HCT116 (cell line): ENCODE measurements around the gene YDJC. TPM values are rescaled to one million over a fixed set of nuclear protein-coding genes. Genes with fewer than 3 reads are reported as not detected.

Source experiments
- ATAC-seq: fragments of 200-7000 bp; cut with Tn5 transposase; 2 replicates; pipeline ENCODE4 v1.9.1; 2020; ENCODE audit warnings: mild to moderate bottlenecking, moderate library complexity
- BruUV-seq: library from RNA; stranded (reverse); fragments of 400-500 nt; replicated peaks from 2 replicates; lab custom pipeline; 2021; lab: Mats Ljungman, UMichigan
- CTCF ChIA-PET: fragments of 300-600 bp; sonication (Branson Sonifier 250); formaldehyde crosslinking; loops from one replicate; lab custom pipeline; 2021; ENCODE audit warnings: antibody characterized with exemption; lab: Charles Lee
- POLR2A ChIA-PET: fragments of 300-600, 350-600 bp; sonication (Branson Sonifier 250); formaldehyde crosslinking; loops from one replicate; lab custom pipeline; 2021; ENCODE audit warnings: antibody characterized with exemption; lab: Charles Lee
- RAD21 ChIA-PET, 2 experiments: fragments of 300-600 bp; sonication (Branson Sonifier 250); formaldehyde crosslinking; loops; one replicate each; lab custom pipeline; 2023; ENCODE audit warnings: low total read pairs in 2 of 2; ENCODE audit not compliant: uncharacterized antibody in 2 of 2, unreplicated experiment in 2 of 2, low non-redundant PET in 1 of 2; lab: Charles Lee
- DNase-seq: peaks from one replicate; pipeline ENCODE4 v3.0.0-alpha.2; 2010; ENCODE audit warnings: low read depth, low spot score
- H2AFZ ChIP-seq: fragments of 200-600 bp; shearing (Covaris generic), sonication (generic); 2 replicates; pipeline ENCODE4 v1.6.1; 2017; ENCODE audit warnings: low read depth, mixed run types, mixed read lengths, antibody characterized with exemption, low read length; ENCODE audit not compliant: poor library complexity, severe bottlenecking
- H3K27ac ChIP-seq: 2 replicates; pipeline ENCODE4 v1.5.1; 2012; ENCODE audit warnings: low read depth, low read length
- H3K27me3 ChIP-seq: fragments of 200-600 bp; sonication (generic); 2 replicates; pipeline ENCODE4 v1.6.1; 2016; ENCODE audit warnings: mixed run types, low read length, mixed read lengths; ENCODE audit not compliant: insufficient read depth
- H3K36me3 ChIP-seq, 2 experiments: fragments of 200-500 bp in 1 of 2; fragments of 200-600 bp in 1 of 2; sonication (Bioruptor generic) in 1 of 2; sonication (generic) in 1 of 2; 2 replicates each; pipeline versions ENCODE4 v1.5.1 to v1.6.1; 2014 to 2016; ENCODE audit warnings: low read length in 2 of 2, inconsistent platforms in 1 of 2, mixed read lengths in 1 of 2, mixed run types in 1 of 2; ENCODE audit not compliant: insufficient read depth in 2 of 2, control insufficient read depth in 1 of 2
- H3K4me1 ChIP-seq, 2 experiments: fragments of 200-600 bp in 1 of 2; sonication (generic) in 1 of 2; 2 replicates each; pipeline versions ENCODE4 v1.5.1 to v1.6.1; 2012 to 2017; ENCODE audit warnings: low read length in 2 of 2, inconsistent platforms in 1 of 2, mild to moderate bottlenecking in 1 of 2, mixed read lengths in 1 of 2, mixed run types in 1 of 2, moderate library complexity in 1 of 2; ENCODE audit not compliant: insufficient read depth in 2 of 2, control insufficient read depth in 1 of 2
- H3K4me2 ChIP-seq: fragments of 200-600 bp; sonication (generic); 2 replicates; pipeline ENCODE4 v1.6.1; 2017; ENCODE audit warnings: mixed run types, low read length, mixed read lengths
- H3K4me3 ChIP-seq, 2 experiments: fragments of 200-600 bp in 1 of 2; sonication (generic) in 1 of 2; replicated peaks in 1 of 2; 2 replicates each; pipeline ENCODE4 v1.5.1; 2011 to 2016; ENCODE audit warnings: low read length in 2 of 2, control low read depth in 1 of 2, low read depth in 1 of 2, mild to moderate bottlenecking in 1 of 2, mixed read lengths in 1 of 2, mixed run types in 1 of 2
- H3K79me2 ChIP-seq: fragments of 200-600 bp; sonication (generic); 2 replicates; pipeline ENCODE4 v1.6.1; 2017; ENCODE audit warnings: mild to moderate bottlenecking, mixed run types, low read length, moderate library complexity, mixed read lengths; ENCODE audit not compliant: insufficient read depth
- H3K9ac ChIP-seq: fragments of 200-600 bp; sonication (generic); 2 replicates; pipeline ENCODE4 v1.6.1; 2016; ENCODE audit warnings: low read length, mixed read lengths
- H3K9me2 ChIP-seq: fragments of 200-600 bp; sonication (generic), shearing (Covaris generic); 2 replicates; pipeline ENCODE4 v1.6.1; 2017; ENCODE audit warnings: mixed run types, mild to moderate bottlenecking, moderate library complexity; ENCODE audit not compliant: insufficient read depth
- H3K9me3 ChIP-seq, 2 experiments: fragments of 200-500 bp in 1 of 2; fragments of 200-600 bp in 1 of 2; sonication (Bioruptor generic) in 1 of 2; sonication (generic) in 1 of 2; 2 replicates each; pipeline ENCODE4 v1.6.1; 2014 to 2017; ENCODE audit warnings: low read length in 2 of 2, mixed read lengths in 2 of 2, inconsistent platforms in 1 of 2, low read depth in 1 of 2, mild to moderate bottlenecking in 1 of 2, mixed run types in 1 of 2, moderate library complexity in 1 of 2; ENCODE audit not compliant: control insufficient read depth in 1 of 2, insufficient read depth in 1 of 2
- H4K20me1 ChIP-seq: fragments of 200-600 bp; sonication (generic), shearing (Covaris generic); 2 replicates; pipeline ENCODE4 v1.6.1; 2017; ENCODE audit warnings: mixed run types, mild to moderate bottlenecking, moderate library complexity; ENCODE audit not compliant: insufficient read depth
- CEBPB ChIP-seq: IDR thresholded peaks from 2 replicates; pipeline ENCODE4 v1.6.1; 2012; ENCODE audit warnings: low read depth
- EGR1 ChIP-seq: IDR thresholded peaks from 2 replicates; pipeline ENCODE4 v1.6.1; 2012; ENCODE audit warnings: low read depth
- ELF1 ChIP-seq: IDR thresholded peaks from 2 replicates; pipeline ENCODE4 v1.6.1; 2012; ENCODE audit warnings: low read depth, borderline replicate concordance
- EZH2 ChIP-seq: fragments of 200-600 bp; sonication (generic); IDR thresholded peaks from 2 replicates; pipeline ENCODE4 v1.6.1; 2017; ENCODE audit warnings: antibody characterized with exemption, mixed run types
- EZH2phosphoT487 ChIP-seq: fragments of 200-600 bp; IDR thresholded peaks from 2 replicates; pipeline ENCODE4 v1.6.1; 2018; ENCODE audit warnings: antibody characterized with exemption, borderline replicate concordance
- JUND ChIP-seq: IDR thresholded peaks from 2 replicates; pipeline ENCODE4 v1.6.1; 2012
- POLR2A ChIP-seq: IDR thresholded peaks from 2 replicates; pipeline ENCODE4 v1.7.0; 2011; ENCODE audit warnings: borderline replicate concordance; ENCODE audit not compliant: insufficient read depth, insufficient read length; ENCODE audit errors: extremely low read depth
- RAD21 ChIP-seq: IDR thresholded peaks from 2 replicates; pipeline ENCODE4 v1.6.1; 2012; ENCODE audit warnings: low read depth, mild to moderate bottlenecking
- SIN3A ChIP-seq: IDR thresholded peaks from 2 replicates; pipeline ENCODE4 v1.6.1; 2012; ENCODE audit warnings: low read depth
- SP1 ChIP-seq: IDR thresholded peaks from 2 replicates; pipeline ENCODE4 v1.6.1; 2012; ENCODE audit warnings: low read depth
- SRF ChIP-seq: IDR thresholded peaks from 2 replicates; pipeline ENCODE4 v1.6.1; 2012; ENCODE audit warnings: low read depth
- TCF7L2 ChIP-seq: IDR thresholded peaks from 2 replicates; pipeline ENCODE4 v1.7.0; 2011; ENCODE audit warnings: borderline replicate concordance, inconsistent platforms; ENCODE audit not compliant: insufficient read depth, insufficient read length; ENCODE audit errors: extremely low read depth
- ZFX ChIP-seq: fragments of 450-650 bp; IDR thresholded peaks from 2 replicates; pipeline ENCODE4 v1.6.1; 2017
- intact Hi-C: fragments of 100-400 bp; cut with micrococcal nuclease; formaldehyde crosslinking; loops from 2 replicates; pipeline ENCODE4 v1.10.0; 2022
- total RNA-seq: library from RNA; stranded (reverse); gene quantifications from one replicate; pipeline ENCODE4 v1.2.1, GENCODE V29; 2021; ENCODE audit not compliant: unreplicated experiment
- TF ChIP-seq, protein P1 (sequence below): IDR thresholded peaks from 2 replicates; pipeline ENCODE4 v1.6.1; 2012
- TF ChIP-seq, protein P2 (sequence below), 3 experiments: fragments of 200-600 bp in 1 of 3; sonication (generic) in 1 of 3; IDR thresholded peaks in 2 of 3; conservative IDR thresholded peaks in 1 of 3; 2 replicates each; pipeline ENCODE4 v1.5.1; 2012 to 2017; ENCODE audit warnings: low read depth in 2 of 3, low read length in 2 of 3, antibody characterized with exemption in 1 of 3, borderline replicate concordance in 1 of 3, control low read depth in 1 of 3, mild to moderate bottlenecking in 1 of 3, mixed read lengths in 1 of 3, mixed run types in 1 of 3, moderate library complexity in 1 of 3; ENCODE audit not compliant: insufficient read depth in 1 of 3
- TF ChIP-seq, protein P3 (sequence below): IDR thresholded peaks from 2 replicates; pipeline ENCODE4 v1.6.1; 2012; ENCODE audit warnings: low read depth

YDJC gene
- total RNA-seq, 1 experiment from 2014 or later, result 78.3 TPM

DNA sequence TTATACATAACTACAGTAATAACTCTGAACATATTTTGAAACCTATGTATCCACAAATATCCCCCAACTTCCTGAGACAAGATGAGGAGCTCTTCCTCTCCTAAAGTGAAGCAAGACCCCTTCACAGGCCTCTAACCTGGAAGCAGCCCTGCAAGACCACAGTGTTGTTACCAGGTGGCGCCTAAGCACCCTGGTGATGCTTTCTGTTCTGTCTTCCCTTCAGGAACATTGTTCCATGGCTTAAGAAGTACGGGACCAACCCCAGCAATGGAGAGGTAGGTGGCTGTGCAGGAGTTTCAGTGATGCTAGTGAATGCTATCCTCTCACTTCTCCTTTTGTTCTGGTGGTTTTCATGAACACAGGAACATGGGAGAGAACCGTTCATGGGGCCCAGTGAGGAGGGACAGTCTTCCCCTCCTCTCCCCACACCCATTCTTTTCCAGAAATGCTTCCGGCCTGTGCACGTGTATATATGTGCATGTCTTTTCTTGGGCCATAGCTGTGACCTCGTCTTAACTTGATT lies 42.3 kb upstream of the YDJC start:
- Histone ChIP-seq H3K4me1 (peaks cover 3 to 4% of the 10 kb centered on the region in 2 experiments; a peak in 2 of 4 replicates), H3K4me2 (no peak overlapping the region), H3K4me3 (no peak overlapping the region), H3K9me3 (no peaks in the 10 kb centered on the region), H2AFZ (no peak overlapping the region), H3K27ac (no peak overlapping the region), H3K27me3 (no peaks in the 10 kb centered on the region), H3K36me3 (peaks cover 21 to 33% of the 10 kb centered on the region in 2 experiments; a peak in 3 of 4 replicates), H4K20me1 (no peaks in the 10 kb centered on the region), H3K79me2 (peaks cover 29% of the 10 kb centered on the region), H3K9me2 (no peaks in the 10 kb centered on the region), H3K9ac (no peak overlapping the region)
- TF ChIP-seq SP1 (no peak), TCF7L2 (no peak), JUND (no peak)
- TF ChIP-seq, protein P1, sequence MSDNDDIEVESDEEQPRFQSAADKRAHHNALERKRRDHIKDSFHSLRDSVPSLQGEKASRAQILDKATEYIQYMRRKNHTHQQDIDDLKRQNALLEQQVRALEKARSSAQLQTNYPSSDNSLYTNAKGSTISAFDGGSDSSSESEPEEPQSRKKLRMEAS, result no peak
- TF ChIP-seq, protein P2, sequence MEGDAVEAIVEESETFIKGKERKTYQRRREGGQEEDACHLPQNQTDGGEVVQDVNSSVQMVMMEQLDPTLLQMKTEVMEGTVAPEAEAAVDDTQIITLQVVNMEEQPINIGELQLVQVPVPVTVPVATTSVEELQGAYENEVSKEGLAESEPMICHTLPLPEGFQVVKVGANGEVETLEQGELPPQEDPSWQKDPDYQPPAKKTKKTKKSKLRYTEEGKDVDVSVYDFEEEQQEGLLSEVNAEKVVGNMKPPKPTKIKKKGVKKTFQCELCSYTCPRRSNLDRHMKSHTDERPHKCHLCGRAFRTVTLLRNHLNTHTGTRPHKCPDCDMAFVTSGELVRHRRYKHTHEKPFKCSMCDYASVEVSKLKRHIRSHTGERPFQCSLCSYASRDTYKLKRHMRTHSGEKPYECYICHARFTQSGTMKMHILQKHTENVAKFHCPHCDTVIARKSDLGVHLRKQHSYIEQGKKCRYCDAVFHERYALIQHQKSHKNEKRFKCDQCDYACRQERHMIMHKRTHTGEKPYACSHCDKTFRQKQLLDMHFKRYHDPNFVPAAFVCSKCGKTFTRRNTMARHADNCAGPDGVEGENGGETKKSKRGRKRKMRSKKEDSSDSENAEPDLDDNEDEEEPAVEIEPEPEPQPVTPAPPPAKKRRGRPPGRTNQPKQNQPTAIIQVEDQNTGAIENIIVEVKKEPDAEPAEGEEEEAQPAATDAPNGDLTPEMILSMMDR (IDR thresholded peaks at IDR 0.05 in 2 of 3, conservative IDR thresholded peaks at IDR 0.05 in 1 of 3; ENCODE audit: borderline replicate concordance in 1 of 3, insufficient read depth in 1 of 3, low read depth in 2 of 3, low read length in 2 of 3), result no peak
- ChIA-PET CTCF (no interaction called here), RAD21 (no interaction called here), POLR2A (no interaction called here)
- intact Hi-C loops, result no loop called here
- DNase-seq (no peak), ATAC-seq (no peak)
- no TSS peak for BruUV-seq

DNA sequence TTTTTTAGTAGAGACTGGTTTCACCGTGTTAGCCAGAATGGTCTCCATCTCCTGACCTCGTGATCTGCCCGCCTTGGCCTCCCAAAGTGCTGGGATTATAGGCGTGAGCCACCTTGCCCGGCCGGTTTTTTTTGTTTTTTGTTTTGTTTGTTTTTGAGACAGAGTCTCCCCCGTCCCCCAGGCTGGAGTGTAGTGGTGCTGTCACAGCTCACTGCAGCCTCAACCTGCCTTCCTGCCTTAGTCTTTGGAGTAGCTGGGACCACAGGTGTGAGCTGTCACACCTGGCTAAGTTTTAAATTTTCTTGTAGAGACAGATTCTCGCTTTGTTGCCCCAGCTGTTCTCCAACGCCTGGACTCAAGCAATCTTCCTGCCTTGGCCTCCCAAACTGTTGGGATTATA lies 39.2 kb upstream of the YDJC start:
- intact Hi-C loops, result no loop called here
- Histone ChIP-seq H3K4me2 (no peak overlapping the region), H3K36me3 (peaks cover 21 to 26% of the 10 kb centered on the region in 2 experiments; a peak in 3 of 4 replicates), H3K9ac (no peak overlapping the region), H3K27ac (no peak overlapping the region), H3K4me3 (no peak overlapping the region), H3K27me3 (no peaks in the 10 kb centered on the region), H3K4me1 (peaks cover 9 to 17% of the 10 kb centered on the region in 2 experiments; a peak in 3 of 4 replicates), H2AFZ (no peak overlapping the region), H4K20me1 (no peaks in the 10 kb centered on the region), H3K79me2 (peaks cover 39% of the 10 kb centered on the region), H3K9me3 (no peaks in the 10 kb centered on the region), H3K9me2 (no peaks in the 10 kb centered on the region)
- no peak for DNase-seq
- ATAC-seq, result no peak
- ChIA-PET CTCF (no interaction called here), RAD21 (no interaction called here), POLR2A (no interaction called here)
- BruUV-seq, result no TSS peak
- TF ChIP-seq TCF7L2, result no peak
- TF ChIP-seq POLR2A, result no peak
- TF ChIP-seq SRF, result no peak
- TF ChIP-seq, protein P3, sequence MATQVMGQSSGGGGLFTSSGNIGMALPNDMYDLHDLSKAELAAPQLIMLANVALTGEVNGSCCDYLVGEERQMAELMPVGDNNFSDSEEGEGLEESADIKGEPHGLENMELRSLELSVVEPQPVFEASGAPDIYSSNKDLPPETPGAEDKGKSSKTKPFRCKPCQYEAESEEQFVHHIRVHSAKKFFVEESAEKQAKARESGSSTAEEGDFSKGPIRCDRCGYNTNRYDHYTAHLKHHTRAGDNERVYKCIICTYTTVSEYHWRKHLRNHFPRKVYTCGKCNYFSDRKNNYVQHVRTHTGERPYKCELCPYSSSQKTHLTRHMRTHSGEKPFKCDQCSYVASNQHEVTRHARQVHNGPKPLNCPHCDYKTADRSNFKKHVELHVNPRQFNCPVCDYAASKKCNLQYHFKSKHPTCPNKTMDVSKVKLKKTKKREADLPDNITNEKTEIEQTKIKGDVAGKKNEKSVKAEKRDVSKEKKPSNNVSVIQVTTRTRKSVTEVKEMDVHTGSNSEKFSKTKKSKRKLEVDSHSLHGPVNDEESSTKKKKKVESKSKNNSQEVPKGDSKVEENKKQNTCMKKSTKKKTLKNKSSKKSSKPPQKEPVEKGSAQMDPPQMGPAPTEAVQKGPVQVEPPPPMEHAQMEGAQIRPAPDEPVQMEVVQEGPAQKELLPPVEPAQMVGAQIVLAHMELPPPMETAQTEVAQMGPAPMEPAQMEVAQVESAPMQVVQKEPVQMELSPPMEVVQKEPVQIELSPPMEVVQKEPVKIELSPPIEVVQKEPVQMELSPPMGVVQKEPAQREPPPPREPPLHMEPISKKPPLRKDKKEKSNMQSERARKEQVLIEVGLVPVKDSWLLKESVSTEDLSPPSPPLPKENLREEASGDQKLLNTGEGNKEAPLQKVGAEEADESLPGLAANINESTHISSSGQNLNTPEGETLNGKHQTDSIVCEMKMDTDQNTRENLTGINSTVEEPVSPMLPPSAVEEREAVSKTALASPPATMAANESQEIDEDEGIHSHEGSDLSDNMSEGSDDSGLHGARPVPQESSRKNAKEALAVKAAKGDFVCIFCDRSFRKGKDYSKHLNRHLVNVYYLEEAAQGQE, result no peak
- no peak for TF ChIP-seq ELF1
- TF ChIP-seq EZH2, result no peak
- no peak for TF ChIP-seq EZH2phosphoT487
- TF ChIP-seq SIN3A, result no peak
- no peak for TF ChIP-seq EGR1
- TF ChIP-seq RAD21, result no peak
- no peak for TF ChIP-seq CEBPB
- TF ChIP-seq, protein P1, result no peak
- TF ChIP-seq ZFX, result no peak
